ENCODE data around the gene AKAP13.
"Not testable (repeated sequence)": the region's sequence is repeated elsewhere in the genome, so short reads cannot be mapped to it uniquely, and the experiment has no call there.

AKAP13 gene

DNA sequence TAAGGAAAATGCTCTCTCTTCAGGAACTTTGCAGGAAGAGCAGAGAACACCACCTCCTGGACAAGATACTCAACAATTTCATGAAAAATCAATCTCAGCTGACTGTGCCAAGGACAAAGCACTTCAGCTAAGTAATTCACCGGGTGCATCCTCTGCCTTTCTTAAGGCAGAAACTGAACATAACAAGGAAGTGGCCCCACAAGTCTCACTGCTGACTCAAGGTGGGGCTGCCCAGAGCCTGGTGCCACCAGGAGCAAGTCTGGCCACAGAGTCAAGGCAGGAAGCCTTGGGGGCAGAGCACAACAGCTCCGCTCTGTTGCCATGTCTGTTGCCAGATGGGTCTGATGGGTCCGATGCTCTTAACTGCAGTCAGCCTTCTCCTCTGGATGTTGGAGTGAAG is 200.5 kb downstream of the AKAP13 start:
- DNase-seq, result no peak

DNA sequence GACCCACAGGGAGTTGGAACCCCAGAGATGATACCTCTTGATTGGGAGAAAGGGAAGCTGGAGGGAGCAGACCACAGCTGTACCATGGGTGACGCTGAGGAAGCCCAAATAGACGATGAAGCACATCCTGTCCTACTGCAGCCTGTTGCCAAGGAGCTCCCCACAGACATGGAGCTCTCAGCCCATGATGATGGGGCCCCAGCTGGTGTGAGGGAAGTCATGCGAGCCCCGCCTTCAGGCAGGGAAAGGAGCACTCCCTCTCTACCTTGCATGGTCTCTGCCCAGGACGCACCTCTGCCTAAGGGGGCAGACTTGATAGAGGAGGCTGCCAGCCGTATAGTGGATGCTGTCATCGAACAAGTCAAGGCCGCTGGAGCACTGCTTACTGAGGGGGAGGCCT is 201.1 kb downstream of the AKAP13 start:
- no peak for DNase-seq

DNA sequence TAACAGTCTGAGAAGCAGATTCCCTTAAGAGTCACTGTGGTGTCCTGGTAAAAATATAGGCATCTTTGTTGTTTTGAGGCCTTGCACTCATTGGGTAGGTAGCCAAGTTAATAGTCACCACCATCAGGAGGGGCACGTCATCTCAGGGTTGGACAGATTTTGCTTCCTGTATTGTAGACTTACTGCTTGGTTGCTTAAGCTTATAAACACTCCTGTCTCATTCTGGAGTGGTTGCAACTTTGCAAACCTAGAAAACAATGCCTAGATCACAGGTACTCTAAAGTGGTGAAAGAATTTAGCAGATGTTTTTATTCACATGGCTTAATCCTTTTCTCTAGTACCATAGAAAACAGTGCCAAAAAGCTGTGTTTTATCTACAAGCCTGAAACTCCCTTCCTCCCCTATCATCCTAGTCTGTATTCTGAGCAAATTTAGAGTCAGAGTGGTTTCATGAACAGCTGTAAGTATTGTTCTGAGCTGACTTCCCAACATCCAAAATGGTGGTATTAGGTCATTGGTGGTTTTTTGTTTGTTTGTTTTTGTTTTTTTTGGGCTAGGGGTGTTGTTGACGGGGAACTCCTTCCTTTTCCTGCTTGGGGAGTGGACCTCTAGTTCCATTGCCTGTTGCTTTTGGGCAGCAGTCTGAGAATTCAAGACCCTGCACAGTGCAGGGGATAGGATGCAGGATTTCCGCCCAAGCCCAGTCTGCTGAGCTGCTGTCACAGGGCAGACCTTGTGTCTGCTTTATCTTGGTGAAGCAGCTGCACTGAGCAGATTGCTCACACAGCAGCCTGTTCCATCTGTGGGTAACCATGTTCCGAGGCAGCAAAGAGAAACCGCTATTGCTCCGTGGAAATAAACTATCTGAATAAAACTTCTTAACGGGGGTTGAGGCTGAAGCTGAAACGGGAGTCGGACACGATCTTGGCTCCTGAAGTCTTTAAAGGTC is 202.0 kb downstream of the AKAP13 start:
- no peak for DNase-seq

DNA sequence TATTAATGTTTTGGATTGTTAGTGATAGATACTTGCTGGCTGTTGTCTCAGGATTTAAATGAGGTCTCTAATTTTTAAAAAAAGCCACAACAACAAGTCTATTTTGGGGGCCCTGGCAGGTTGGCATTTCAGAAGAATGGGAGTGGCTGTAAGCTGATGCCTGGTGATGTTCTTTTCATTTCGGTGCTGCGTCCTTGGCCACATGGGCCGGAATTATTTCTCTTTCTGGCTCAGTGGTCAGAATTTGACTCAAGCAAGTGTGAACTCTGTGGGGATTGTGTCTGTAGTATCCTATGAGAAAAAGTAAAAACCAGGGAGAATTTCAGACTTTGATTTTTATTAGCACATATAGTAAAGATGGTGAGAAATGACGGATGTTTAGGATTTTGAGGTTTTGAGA is 203.0 kb downstream of the AKAP13 start:
- DNase-seq, result no peak

DNA sequence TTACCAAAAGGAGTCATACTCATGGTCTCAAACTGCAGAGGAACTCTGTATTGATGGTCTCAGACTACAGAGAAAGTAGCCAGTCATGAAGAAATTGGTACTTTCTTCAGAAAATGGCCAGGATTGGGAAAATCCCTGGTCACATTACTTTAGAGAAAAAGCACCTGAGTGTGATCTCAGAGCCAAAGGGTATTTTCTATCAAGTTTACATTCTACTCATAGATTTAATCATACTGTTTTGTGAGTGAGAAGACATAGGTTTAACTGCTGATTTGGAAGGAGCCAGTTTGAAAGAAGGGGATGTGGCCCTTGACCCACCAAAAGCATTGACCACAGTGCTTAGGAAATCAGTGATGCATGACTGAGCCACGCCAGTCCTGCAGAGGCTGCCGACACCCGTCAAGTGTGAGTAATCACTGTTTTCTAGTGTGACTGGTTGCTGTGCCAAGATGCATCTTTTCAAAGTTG is 203.6 kb downstream of the AKAP13 start:
- no peak for DNase-seq

DNA sequence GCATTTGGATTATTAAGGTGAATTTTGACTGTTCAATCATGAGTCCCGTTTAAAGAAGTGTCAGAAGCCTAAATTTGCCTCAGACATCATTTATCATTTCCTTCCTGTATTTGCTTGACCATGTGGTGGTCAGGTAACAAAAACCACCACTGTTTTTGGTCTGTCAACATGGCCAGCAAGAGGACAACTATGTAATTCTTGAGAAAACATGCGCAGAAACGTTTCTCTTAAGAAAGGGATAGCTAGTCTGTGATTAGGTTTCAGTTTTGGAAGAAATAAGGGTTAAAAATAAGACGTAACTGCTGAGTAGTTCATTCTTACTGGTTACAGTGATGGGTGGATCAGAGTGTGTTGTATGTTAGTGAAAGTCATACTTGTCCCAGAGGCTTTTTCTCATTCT is 204.5 kb downstream of the AKAP13 start:
- no peak for DNase-seq

DNA sequence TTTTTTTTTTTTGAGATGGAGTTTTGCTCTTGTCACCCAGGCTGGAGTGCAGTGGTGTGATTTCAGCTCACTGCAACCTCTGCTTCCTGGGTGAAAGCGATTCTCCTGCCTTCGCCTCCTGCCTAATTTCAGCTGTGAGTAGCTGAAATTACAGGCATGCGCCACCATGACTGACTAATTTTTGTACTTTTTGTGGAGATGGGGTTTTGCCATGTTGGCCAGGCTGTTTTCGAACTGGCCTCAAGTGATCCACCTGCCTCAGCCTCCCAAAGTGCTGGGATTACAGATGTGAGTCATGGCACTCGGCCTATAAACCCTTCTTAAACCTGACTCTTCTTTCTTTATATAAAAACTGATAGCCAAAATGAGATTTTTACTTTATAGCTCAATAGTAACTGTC is 205.8 kb downstream of the AKAP13 start:
- not testable (repeated sequence) for DNase-seq

DNA sequence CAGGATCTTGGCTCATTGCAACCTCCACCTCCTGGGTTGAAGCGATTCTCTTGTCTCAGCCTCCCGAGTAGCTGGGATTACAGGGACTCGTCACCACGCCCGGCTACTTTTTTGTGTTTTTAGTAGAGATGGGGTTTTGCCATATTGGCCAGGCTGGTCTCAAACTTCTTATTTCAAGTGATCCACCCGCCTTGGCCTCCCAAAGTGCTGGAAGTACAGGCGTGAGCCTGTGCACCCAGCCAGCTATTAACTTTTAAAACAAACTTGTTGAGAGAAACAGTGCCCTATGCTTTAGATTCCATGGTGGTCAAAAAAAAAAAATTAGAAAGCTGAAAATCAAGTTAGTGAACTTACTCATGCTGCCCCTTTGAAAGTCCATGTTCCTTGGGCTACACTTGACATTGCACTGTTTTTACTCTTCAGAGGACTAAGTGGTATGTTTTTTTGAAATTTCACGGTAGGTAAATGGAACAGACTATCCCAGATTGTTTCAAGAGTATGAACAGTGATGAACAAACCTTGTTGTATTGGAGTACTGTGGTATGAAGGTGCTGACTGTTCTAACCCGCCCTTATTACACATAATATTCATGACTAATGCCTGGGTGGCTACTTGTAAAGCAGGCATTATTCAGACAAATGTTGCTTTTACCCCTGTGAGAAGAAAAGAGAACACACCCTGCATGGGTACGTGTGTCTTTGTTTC is 207.5 kb downstream of the AKAP13 start:
- no peak for DNase-seq

DNA sequence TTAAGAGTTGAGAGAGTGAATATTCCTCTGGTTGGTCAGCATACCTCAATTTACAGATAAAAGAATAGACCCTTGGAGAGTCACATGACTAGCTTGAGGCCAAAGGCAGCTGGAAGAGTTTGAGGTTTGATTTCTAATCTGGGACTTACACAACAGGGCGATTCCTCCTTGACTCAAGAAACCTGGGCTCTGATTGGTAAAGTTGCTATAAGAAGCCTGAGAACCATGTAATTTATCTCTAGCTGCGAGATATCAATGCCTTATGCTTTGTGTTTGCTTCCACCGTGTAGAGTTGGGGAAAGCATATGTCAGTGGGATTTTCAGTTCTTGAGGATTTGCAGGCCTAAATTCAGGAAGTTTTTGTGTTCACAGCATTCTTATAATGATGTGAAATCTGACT is 208.3 kb downstream of the AKAP13 start:
- DNase-seq, result no peak

DNA sequence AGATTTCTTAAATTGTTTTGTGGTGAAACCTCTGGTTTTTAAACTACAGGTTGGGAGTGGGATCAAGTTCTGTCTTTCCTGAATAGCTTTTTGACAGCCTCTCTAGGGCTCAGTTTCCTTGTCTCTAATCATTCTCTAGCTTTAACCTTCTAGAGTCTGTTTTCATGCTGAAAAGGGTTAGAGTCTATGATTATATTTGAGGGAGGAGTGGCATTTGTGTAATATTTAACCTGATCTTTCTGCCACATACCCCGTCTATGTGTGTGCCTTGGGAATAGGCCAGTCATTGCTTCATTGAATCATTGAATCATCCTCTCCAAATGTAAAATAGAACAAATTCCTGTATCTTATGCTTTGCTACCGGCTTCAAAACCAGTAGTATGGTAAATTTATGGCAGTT is 209.4 kb downstream of the AKAP13 start:
- DNase-seq, result no peak

DNA sequence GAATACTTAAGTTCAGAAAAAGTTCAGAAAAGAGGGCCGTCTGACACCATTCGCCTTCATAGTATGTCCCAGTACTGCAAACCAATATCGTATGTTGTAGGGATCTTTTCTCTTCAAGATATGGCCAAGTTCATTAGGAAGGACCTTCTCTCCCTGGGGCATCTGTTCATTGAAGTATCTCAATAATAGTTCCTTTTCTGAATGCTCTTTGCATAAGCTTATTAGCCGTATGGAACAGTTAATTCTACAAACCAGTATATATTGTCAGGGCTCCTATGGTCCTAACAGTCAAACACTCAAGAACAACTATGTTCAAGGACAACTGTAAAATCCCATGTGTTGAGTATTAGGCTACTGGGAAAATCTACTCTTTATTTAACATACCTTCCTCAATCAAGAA is 211.2 kb downstream of the AKAP13 start:
- no peak for DNase-seq

DNA sequence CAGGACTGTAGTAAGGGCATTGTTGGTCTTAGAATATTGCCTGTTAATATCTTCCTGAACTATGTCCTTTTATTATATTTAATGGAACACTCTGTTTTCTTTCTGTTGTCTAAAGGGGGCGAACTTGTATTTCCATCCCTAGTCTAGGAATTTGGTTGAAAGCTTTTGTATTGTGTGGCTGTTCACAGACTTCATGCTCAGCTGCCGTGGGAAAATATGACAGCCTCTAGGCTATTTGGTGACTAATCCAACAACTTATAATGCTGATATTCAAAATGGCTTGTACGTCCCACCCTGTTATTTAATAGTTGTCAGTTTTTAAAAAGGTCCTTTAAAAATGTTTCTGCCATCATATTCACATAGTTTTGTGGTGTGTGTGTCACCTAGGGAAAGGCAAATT is 211.7 kb downstream of the AKAP13 start:
- DNase-seq, result no peak

DNA sequence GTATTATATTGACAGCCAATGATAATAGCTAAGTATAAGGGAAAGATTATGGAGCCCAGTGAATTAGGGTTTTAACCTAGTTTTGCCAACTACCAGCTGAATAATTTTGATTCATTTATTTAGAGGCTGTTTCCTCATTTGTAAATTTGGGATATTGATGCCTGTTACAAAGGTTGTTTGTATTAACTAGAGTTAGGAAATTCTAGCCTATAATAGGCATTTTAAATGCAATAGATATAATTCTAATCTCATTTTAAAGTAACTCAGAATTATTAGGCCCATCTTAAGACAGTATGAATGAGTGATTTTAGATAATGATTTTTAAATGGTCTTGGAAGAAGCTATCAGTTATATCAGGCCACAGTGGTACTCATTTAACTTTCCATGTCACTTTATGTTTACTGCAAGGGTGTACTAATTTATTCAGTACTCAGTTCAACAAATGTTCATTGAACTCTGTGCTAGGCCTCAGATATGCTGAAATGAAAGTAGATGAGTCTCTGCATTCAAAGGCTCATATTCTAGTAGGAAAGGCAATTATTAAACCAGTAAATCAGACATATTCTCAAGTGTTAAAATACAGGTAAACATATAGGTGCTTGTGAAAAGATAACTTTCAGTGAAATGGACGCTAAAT is 213.5 kb downstream of the AKAP13 start:
- DNase-seq, result no peak

DNA sequence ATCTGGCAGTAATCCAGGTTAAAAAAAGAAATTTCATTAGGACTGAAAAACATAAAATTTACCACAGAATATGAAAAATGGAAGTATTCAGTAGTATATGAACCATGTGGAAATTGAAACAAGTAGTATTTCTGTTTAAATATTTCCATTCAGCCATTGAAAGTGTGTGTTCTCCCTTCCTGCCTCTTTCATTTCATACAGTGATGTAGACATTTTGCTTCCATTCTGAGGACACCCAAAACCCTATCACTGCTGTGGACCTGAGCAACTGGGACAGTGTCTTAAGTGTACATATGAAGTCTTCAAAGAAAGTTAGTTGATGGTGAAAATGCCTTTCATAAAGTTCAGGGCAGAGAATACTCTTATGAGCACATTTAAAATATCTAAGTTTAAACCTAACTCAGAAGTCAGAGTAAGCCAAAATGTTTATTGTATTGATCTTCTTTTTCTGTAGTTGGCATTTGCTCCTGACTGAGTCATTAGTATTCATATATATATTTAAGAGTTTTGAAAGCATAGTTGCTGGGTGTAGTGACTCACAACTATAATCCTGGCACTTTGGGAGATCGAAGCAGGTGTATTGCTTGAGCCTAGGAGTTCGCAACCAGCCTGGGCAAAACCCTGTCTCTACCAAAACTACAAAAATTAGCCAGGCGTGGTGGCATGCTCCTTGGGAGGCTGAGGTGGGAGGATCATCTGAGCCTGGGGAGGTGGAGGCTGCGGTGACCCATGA is 215.6 kb downstream of the AKAP13 start:
- no peak for DNase-seq

DNA sequence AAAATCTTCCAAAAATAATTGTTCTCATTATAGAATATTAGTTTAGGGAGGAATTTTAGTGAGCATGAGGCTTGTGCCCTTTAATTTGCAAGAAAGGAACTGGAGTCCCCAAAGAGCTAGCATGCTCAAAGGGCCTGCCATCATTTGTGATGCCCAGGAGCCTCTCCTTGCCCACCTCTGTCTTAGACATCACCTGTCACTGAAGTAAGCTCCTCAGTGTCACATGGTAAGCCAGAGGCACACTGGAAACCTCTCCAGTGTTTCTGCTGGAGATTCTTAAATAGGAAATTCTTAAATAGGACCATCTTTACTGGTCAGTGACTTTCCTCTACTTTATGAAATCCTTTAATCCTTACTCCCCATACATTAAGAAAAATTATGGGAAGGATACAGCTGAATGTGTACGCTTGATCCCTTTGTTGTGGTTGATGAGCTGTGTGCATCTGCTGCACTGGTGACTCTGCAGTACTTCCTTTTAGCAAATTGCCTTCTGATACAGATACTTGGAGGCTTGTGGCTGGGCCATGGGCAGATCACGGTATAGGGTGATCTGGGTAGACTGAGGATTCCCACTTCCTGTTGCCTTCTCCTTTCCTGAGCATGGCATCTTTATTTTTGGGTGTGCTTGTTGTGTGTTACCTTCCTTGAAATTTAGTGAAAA is 216.9 kb downstream of the AKAP13 start:
- DNase-seq, result no peak

DNA sequence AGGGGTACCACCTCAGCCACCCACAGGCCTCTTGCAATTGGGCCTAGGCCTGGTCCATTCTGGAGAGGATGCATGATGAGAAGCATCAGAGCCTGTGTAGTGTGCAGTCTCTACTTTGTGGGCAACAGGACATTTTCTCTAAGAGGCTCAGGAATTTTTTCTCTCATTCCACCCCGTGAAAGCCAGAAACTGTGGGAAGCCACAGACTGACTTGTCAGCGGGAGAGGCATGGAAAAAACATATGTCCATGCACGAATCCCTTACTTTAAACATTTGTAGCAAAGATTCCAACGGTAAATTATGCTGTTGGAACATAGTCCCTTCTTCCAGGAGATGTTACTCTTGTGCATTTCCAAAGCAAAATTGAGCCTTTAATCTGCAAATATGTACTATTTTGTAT is 217.8 kb downstream of the AKAP13 start:
- DNase-seq, result no peak

DNA sequence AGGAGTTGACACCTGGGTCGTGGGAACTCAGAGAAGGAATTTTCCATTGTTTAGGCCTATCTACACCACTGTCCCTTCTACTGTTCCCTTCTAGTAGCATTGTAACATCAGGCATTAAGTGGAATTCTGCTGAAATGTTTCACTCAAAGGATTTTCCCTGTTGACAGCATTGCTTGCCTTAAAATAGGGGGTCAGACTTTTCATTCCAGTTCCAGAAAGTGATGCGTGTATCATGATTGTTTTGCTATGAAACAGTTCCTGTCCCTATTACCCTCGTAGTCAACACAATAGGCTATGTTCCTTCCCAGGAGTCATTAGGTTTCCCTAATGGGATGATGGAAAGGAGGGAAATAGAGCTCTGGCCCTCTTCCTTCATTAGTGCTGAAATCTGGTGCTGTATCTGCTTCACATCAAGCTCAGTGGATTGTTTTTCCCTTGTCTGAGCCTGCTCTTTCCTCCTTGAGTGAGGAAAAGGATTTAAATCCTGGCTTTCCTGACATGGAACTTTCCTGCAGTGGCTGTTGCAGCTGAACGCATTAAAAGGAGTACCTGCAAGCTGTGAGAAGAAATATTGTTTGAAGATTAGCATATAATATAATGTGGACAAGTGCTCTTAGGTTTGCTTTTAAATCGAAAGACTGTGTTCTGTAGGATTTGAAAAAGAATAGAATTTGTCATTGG is 218.5 kb downstream of the AKAP13 start:
- DNase-seq, result no peak

DNA sequence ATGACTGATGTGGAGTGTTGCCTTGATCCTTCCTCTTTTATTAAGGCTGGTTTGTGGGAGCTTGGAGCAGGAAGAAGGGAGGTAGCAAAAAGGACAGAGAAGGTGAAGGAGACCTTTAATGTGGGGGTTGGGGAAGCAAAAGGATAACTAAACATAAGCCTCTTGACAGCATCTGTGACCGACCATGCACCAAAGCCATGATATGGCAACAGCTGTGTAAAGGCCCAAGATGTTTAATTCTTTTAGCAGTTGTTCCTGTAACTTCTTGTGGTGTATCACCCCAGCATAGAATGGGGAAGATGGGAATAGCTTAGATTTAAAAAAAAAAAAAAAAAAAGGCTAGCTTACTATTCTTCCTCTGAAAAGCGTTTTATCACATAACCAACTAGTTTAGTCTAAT is 219.6 kb downstream of the AKAP13 start:
- no peak for DNase-seq

DNA sequence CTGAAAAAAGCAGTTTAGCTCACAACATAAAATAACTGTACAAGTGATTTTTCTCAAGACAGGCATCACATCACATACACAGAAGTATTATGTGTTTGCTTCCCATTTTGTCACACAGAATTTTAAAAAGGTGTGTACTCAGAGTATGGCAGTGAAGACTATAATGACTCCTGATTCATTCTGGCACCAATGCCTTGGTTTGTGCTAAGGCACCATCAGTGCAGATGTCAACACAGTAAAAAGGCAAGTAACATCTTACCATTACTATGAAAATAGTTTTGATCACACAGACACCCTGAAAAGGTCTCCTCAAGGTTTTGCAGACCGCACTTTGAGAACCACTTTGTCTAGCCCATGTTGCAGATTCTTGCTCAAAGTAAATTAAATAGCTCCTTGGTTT is 222.8 kb downstream of the AKAP13 start:
- DNase-seq, result no peak

DNA sequence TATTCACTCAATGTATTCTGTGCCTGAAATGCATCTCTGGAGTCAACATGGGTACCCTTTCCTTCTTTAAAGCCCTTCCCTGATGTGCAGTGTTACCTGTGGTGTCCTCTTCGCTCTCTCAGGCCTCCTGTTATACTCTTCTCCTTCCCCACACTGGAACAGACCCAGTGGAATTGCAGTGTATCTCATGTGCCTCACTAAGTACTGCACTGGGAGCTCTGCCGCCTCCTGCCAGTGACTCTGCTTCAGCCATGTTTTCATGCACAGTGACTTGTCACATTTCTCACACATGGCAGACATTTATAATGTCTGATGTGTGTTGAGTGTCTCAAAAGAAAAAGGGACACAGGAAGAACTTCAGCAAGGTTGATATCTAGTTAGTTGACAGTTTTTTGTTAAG is 223.3 kb downstream of the AKAP13 start:
- DNase-seq, result no peak

DNA sequence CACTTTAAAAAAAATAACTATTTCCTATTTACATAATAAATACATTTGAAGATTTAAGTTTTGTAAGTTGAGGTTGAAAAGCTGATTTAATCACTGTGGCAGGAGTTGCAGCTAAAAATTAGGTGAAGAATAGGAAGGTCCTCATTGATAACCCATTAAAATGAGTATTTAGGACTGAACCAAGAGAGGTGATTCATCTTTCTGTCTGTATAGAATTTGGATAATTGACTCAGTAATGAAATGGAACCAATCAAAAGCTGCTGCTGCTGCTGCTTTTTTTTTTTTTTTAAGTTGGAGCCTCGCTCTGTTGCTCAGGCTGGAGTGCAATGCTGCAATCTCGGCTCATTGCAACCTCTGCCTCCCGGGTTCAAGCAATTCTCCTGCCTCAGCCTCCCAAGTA is 223.8 kb downstream of the AKAP13 start:
- no peak for DNase-seq

DNA sequence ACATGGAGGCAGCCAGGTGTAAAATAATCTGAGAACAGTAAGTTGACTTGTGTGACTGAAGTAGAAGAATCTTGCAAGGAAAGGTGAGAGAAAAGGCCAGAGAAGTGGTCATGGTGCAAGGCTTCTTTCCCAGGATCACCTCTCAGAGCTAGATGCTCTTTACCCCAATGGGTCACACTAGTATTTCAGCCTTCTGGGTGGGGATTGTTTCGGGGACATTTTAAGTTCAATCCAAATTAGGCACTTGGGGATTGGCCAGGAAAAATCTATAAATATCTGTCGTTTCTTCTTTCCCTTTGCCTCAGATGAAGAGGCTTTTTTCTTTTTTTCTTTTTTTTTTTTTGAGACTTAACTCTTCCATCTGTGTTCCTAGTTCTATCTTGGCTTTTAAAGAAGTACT is 226.3 kb downstream of the AKAP13 start:
- DNase-seq, result no peak

Data from NCI-H1105 treated with DMSO at 0.1 percent for 48 hours (cell line).